ENCODE data around the gene RASGRF2.

GRCh38 chr5:80937584-80938356 lies 22.4 kb upstream of the RASGRF2 start:
- TF ChIP-seq MCM3 (IDR thresholded peaks at IDR 0.05): no peak
- no peak for TF ChIP-seq RCOR1 (IDR thresholded peaks at IDR 0.05; ENCODE audit: borderline replicate concordance in 1 of 2, low read depth in 2 of 2, low read length in 2 of 2)
- no peak for TF ChIP-seq PHB (CRISPR knock-in tag; IDR thresholded peaks at IDR 0.05)

Data from K562 (cell line).